Suprapubic skin (tissue), 4 donors: ENCODE data around the gene EID2. TPM values are rescaled to one million over a fixed set of nuclear protein-coding genes. Genes with fewer than 3 reads are reported as not detected.

ENCODE experiments used
- DNase-seq, 2 donors: peaks; one replicate each; pipeline ENCODE4 v3.0.0-alpha.2; 2019; ENCODE audit warnings: low spot score in 2 of 2
- H3K27ac ChIP-seq: fragments of 200-600 bp; sonication (generic); one replicate; pipeline ENCODE4 v1.5.1; 2019
- H3K27me3 ChIP-seq: fragments of 200-600 bp; sonication (generic); one replicate; pipeline ENCODE4 v1.5.1; 2019
- H3K36me3 ChIP-seq: fragments of 200-600 bp; sonication (generic); one replicate; pipeline ENCODE4 v1.5.1; 2019
- H3K4me1 ChIP-seq: fragments of 200-600 bp; sonication (generic); one replicate; pipeline ENCODE4 v1.5.1; 2019
- H3K4me3 ChIP-seq: fragments of 200-600 bp; sonication (generic); one replicate; pipeline ENCODE4 v1.5.1; 2019; ENCODE audit warnings: mild to moderate bottlenecking
- H3K9me3 ChIP-seq: fragments of 200-600 bp; sonication (generic); one replicate; pipeline ENCODE4 v1.5.1; 2019
- EP300 ChIP-seq: sonication (generic); formaldehyde crosslinking; IDR thresholded peaks from one replicate; pipeline ENCODE4 v1.6.1; 2017; ENCODE audit warnings: antibody characterized with exemption
- POLR2A ChIP-seq, 2 donors: fragments of 450-650 bp; IDR thresholded peaks; one replicate each; pipeline ENCODE4 v1.6.1; 2017; ENCODE audit warnings: antibody characterized with exemption in 2 of 2, mild to moderate bottlenecking in 2 of 2, moderate library complexity in 2 of 2
- POLR2AphosphoS5 ChIP-seq, 3 donors: sonication (generic); formaldehyde crosslinking; IDR thresholded peaks; one replicate each; pipeline ENCODE4 v1.6.1; 2017; ENCODE audit warnings: antibody characterized with exemption in 3 of 3
- WGBS: methylation state at CpG from one replicate; pipeline ENCODE4 v1.1.5; 2018; 5-methylcytosine and 5-hydroxymethylcytosine counted together
- total RNA-seq, 4 donors: library from RNA; depleted of rRNA; stranded (reverse); fragments of >200 nt; gene quantifications; one replicate each; pipeline ENCODE4 v1.1.0, GENCODE V29; 2016
- TF ChIP-seq, protein P1 (sequence below), 2 donors: fragments of 200-600 bp in 1 of 2; fragments of 450-650 bp in 1 of 2; sonication (generic) in 1 of 2; IDR thresholded peaks; one replicate each; pipeline ENCODE4 v1.5.1; 2016 to 2019; ENCODE audit warnings: antibody characterized with exemption in 2 of 2, mild to moderate bottlenecking in 1 of 2, moderate library complexity in 1 of 2

Gene EID2
- total RNA-seq, 4 donors from 2014 or later = 7.5 to 14.5 (median 12.1) TPM

DNA sequence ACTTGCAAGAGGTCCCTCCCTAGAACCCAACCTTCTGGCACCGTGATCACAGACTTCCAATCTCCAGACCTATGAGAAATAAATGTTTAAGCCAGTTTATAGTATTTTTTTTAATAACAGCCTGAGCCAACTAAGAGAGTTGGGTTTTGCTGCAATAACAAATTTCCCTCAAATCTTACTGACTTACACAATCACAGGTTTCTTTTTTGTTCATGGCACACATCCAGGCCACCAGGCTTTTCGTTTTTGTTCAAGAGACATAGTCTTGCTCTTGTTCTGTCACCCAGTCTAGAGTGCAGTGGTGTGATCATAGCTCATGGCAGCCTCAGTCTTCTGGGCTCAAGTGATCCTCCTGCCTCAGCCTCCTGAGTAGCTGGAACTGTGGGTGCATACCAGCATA is 27.0 kb downstream of the EID2 start:
- WGBS = 60% methylated on average over 2 of the region's 2 CpGs
- peaks cover 82% of the 10 kb centered on the region for H3K27me3 ChIP-seq

DNA sequence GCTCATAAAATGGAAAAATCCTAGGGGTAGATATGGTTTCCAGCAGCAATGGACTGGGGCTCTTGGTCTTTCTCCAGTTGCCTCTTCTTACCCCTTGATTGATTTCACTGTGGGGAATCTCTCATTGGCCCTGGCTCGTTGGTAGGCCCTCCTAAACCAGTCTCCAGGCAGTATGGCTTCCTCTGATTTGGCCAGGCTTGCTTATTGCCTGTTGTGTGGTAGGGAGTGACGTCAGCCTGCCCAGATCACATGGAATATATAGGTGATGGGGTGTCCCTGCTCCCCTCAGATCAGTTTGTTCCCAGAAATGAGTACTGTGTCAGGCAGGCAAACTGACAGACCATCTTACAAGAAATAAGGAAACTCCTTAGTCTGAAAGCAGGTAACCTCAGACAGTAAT is 30.7 kb downstream of the EID2 start:
- H3K4me3 ChIP-seq = no peak overlapping the region
- peaks cover 16% of the 10 kb centered on the region for H3K4me1 ChIP-seq
- no peak overlapping the region for H3K27ac ChIP-seq
- H3K9me3 ChIP-seq = no peaks in the 10 kb centered on the region
- no peaks in the 10 kb centered on the region for H3K36me3 ChIP-seq
- no peak for DNase-seq
- peaks cover 82% of the 10 kb centered on the region for H3K27me3 ChIP-seq
- TF ChIP-seq, protein P1, sequence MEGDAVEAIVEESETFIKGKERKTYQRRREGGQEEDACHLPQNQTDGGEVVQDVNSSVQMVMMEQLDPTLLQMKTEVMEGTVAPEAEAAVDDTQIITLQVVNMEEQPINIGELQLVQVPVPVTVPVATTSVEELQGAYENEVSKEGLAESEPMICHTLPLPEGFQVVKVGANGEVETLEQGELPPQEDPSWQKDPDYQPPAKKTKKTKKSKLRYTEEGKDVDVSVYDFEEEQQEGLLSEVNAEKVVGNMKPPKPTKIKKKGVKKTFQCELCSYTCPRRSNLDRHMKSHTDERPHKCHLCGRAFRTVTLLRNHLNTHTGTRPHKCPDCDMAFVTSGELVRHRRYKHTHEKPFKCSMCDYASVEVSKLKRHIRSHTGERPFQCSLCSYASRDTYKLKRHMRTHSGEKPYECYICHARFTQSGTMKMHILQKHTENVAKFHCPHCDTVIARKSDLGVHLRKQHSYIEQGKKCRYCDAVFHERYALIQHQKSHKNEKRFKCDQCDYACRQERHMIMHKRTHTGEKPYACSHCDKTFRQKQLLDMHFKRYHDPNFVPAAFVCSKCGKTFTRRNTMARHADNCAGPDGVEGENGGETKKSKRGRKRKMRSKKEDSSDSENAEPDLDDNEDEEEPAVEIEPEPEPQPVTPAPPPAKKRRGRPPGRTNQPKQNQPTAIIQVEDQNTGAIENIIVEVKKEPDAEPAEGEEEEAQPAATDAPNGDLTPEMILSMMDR (IDR thresholded peaks at IDR 0.05) = no peak
- TF ChIP-seq POLR2AphosphoS5 (IDR thresholded peaks at IDR 0.05) (no peak), EP300 (no peak), POLR2A (IDR thresholded peaks at IDR 0.05) (no peak)
- 45% methylated on average over 2 of the region's 2 CpGs for WGBS

More for the DNA sequence above, 27.0 kb downstream of the EID2 start:
- Histone ChIP-seq H3K4me3 (no peak overlapping the region), H3K4me1 (peaks cover 13% of the 10 kb centered on the region), H3K27ac (no peak overlapping the region), H3K9me3 (no peaks in the 10 kb centered on the region), H3K36me3 (no peaks in the 10 kb centered on the region)
- TF ChIP-seq EP300 = no peak
- DNase-seq = no peak

DNA sequence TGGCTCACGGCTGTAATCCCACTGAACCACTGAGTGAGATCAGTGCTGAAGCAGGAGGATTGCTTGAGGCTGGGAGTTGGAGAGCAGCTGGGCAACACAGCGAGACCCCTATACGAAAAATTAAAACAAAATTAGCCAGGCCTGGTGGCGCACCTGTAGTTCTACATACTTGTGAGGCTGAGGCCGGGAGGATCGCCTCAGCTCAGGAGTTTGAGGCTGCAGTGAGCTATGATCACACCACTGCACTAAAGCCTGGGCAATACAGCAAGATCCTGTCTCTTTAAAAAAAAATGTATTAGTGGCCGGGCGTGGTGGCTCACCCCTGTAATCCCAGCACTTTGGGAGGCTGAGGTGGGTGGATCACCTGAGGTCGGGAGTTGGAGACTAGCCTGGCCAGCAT is 31.3 kb downstream of the EID2 start:
- no peak for TF ChIP-seq POLR2AphosphoS5 (IDR thresholded peaks at IDR 0.05)
- TF ChIP-seq POLR2A (IDR thresholded peaks at IDR 0.05) = no peak
- no peak for TF ChIP-seq EP300
- TF ChIP-seq, protein P1 (IDR thresholded peaks at IDR 0.05) = no peak
- H3K27me3 ChIP-seq = peaks cover 82% of the 10 kb centered on the region
- H3K9me3 ChIP-seq = no peaks in the 10 kb centered on the region
- H3K4me1 ChIP-seq = peaks cover 16% of the 10 kb centered on the region
- no peak overlapping the region for H3K4me3 ChIP-seq
- 83% methylated on average over 9 of the region's 9 CpGs for WGBS
- no peak overlapping the region for H3K27ac ChIP-seq
- DNase-seq = no peak
- no peaks in the 10 kb centered on the region for H3K36me3 ChIP-seq

DNA sequence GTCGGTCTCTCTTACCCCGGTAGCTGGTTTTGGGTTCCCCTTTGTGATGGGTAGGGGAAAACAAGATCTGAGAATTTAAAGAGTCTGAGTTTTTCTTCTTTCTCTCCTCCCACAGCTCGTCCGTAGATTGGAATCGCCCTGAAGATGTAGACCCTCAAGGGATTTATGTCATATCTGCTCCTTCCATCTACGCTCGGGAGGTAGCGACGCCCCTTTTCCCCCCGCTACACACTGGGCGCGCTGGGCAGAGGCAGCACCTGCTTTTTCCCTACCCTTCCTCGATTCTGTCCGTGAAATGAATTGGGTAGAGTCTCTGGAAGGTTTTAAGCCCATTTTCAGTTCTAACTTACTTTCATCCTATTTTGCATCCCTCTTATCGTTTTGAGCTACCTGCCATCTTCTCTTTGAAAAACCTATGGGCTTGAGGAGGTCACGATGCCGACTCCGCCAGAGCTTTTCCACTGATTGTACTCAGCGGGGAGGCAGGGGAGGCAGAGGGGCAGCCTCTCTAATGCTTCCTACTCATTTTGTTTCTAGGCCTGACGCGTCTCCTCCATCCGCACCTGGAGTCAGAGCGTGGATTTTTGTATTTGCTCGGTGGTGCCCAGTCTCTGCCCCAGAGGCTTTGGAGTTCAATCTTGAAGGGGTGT is 32.1 kb downstream of the EID2 start:
- Histone ChIP-seq H3K9me3 (no peaks in the 10 kb centered on the region), H3K27me3 (peaks cover 80% of the 10 kb centered on the region), H3K4me1 (peaks cover 21% of the 10 kb centered on the region), H3K36me3 (no peaks in the 10 kb centered on the region), H3K4me3 (peak overlapping the region; percentile 48), H3K27ac (no peak overlapping the region)
- TF ChIP-seq POLR2A (IDR thresholded peaks at IDR 0.05) = no peak
- TF ChIP-seq, protein P1 (IDR thresholded peaks at IDR 0.05) = no peak
- TF ChIP-seq EP300 = no peak
- no peak for TF ChIP-seq POLR2AphosphoS5 (IDR thresholded peaks at IDR 0.05)
- DNase-seq = no peak
- WGBS = 27% methylated on average over 24 of the region's 24 CpGs

DNA sequence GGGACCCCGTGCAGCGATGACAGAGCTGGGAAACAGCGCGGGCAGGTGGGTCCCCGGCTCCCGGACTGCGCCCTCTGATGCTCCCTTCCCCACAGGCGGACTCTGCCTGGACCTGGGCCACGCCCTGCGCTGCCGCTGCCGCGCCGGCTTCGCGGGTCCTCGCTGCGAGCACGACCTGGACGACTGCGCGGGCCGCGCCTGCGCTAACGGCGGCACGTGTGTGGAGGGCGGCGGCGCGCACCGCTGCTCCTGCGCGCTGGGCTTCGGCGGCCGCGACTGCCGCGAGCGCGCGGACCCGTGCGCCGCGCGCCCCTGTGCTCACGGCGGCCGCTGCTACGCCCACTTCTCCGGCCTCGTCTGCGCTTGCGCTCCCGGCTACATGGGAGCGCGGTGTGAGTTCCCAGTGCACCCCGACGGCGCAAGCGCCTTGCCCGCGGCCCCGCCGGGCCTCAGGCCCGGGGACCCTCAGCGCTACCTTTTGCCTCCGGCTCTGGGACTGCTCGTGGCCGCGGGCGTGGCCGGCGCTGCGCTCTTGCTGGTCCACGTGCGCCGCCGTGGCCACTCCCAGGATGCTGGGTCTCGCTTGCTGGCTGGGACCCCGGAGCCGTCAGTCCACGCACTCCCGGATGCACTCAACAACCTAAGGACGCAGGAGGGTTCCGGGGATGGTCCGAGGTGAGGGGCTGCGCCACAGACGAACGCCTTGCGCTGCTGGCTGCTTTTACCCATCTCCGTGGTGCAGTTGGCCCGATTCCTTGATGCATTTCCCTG is 32.8 kb downstream of the EID2 start:
- no peaks in the 10 kb centered on the region for H3K9me3 ChIP-seq
- TF ChIP-seq POLR2A (IDR thresholded peaks at IDR 0.05) = no peak
- H3K4me3 ChIP-seq = peak overlapping the region; percentile 48
- peaks cover 25% of the 10 kb centered on the region for H3K4me1 ChIP-seq
- no peak for DNase-seq
- H3K27ac ChIP-seq = no peak overlapping the region
- no peaks in the 10 kb centered on the region for H3K36me3 ChIP-seq
- WGBS = 5% methylated on average over 49 of the region's 96 CpGs
- H3K27me3 ChIP-seq = peaks cover 77% of the 10 kb centered on the region

DNA sequence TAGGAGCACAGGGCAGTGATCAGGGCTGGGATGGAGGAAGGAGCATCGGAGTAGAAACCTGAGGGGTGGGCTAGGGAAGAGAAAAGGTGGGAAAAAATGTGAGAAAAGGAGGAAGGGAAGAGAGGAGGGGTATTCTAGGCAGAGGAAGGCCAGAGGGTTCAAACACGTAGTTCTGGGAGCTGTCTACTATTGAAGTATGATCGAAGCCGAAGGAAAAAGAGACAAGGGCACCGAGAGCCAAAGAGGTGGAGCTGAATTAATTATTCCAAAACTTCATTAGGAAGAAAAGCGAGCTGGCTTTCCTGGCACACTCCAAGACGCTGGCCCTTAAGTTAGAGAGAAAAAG is 33.4 kb downstream of the EID2 start:
- peak overlapping the region; percentile 48 for H3K4me3 ChIP-seq
- H3K4me1 ChIP-seq = peaks cover 25% of the 10 kb centered on the region
- no peak overlapping the region for H3K27ac ChIP-seq
- H3K36me3 ChIP-seq = no peaks in the 10 kb centered on the region
- 32% methylated on average over 7 of the region's 7 CpGs for WGBS
- DNase-seq = no peak
- no peaks in the 10 kb centered on the region for H3K9me3 ChIP-seq
- peaks cover 76% of the 10 kb centered on the region for H3K27me3 ChIP-seq
- TF ChIP-seq POLR2A (IDR thresholded peaks at IDR 0.05) (no peak), EP300 (no peak), POLR2AphosphoS5 (IDR thresholded peaks at IDR 0.05) (no peak)
- TF ChIP-seq, protein P1 (IDR thresholded peaks at IDR 0.05) = no peak
